K562 (cell line): ENCODE measurements around the gene PTTG1IP. TPM values are rescaled to one million over a fixed set of nuclear protein-coding genes. Genes with fewer than 3 reads are reported as not detected.

Experiments
- ATAC-seq: fragments of 200-7000 bp; cut with Tn5 transposase; 3 replicates; pipeline ENCODE4 v1.9.1; 2020; ENCODE audit warnings: moderate library complexity
- BruUV-seq: library from RNA; stranded (reverse); fragments of 400-500 nt; replicated peaks from 2 replicates; lab custom pipeline; 2021; lab: Mats Ljungman, UMichigan
- CTCF ChIA-PET: fragments of 300-600 bp; formaldehyde crosslinking; extraction: SDS; loops from one replicate; lab custom pipeline; 2021; ENCODE audit warnings: low intra/inter-chr PET ratio; lab: Yijun Ruan, JAX
- POLR2A ChIA-PET: fragments of 300-600, 350-650 bp; sonication (Branson Sonifier 250); formaldehyde crosslinking; extraction: SDS; loops from one replicate; lab custom pipeline; 2021; ENCODE audit warnings: antibody characterized with exemption, inconsistent platforms; lab: Yijun Ruan, JAX
- DNase-seq, 4 experiments: peaks; one replicate each; pipeline versions ENCODE4 v3.0.0 to v3.0.0-alpha.2; 2011 to 2018; ENCODE audit warnings: low spot score in 3 of 4, mixed read lengths in 3 of 4; ENCODE audit errors: extremely low read depth in 1 of 4
- FAIRE-seq: peaks from 2 replicates; lab custom pipeline; 2011; peaks lifted over from hg19 to GRCh38; lab: Jason Lieb, UNC
- H2AFZ ChIP-seq: 2 replicates; pipeline ENCODE4 v1.6.0; 2011; ENCODE audit warnings: low read depth, low read length, control low read depth, inconsistent platforms
- H3K27ac ChIP-seq: fragments of 200-600 bp; 3 replicates; pipeline ENCODE4 v1.8.0; 2011; ENCODE audit warnings: low read depth, mild to moderate bottlenecking, control low read depth, inconsistent platforms, low read length, moderate library complexity, mixed read lengths; ENCODE audit errors: extremely low read depth
- H3K27me3 ChIP-seq, 2 experiments: fragments of 300-600 bp in 1 of 2; 2 replicates in 1 of 2; 3 replicates in 1 of 2; pipeline versions ENCODE4 v1.6.0 to v1.8.0; 2011; ENCODE audit warnings: inconsistent platforms in 2 of 2, low read length in 2 of 2, mild to moderate bottlenecking in 1 of 2, mixed read lengths in 1 of 2, moderate library complexity in 1 of 2; ENCODE audit not compliant: control insufficient read depth in 2 of 2, insufficient read depth in 2 of 2
- H3K36me3 ChIP-seq: fragments of 300-600 bp; 3 replicates; pipeline ENCODE4 v1.8.0; 2011; ENCODE audit warnings: mild to moderate bottlenecking, low read length, inconsistent platforms; ENCODE audit not compliant: control insufficient read depth, insufficient read depth
- H3K4me1 ChIP-seq, 2 experiments: fragments of 200-600 bp in 1 of 2; replicated peaks in 1 of 2; 2 replicates in 1 of 2; 3 replicates in 1 of 2; pipeline versions ENCODE4 v1.5.1 to v1.8.0; 2011; ENCODE audit warnings: inconsistent platforms in 2 of 2, low read length in 2 of 2, mild to moderate bottlenecking in 1 of 2, mixed read lengths in 1 of 2, moderate library complexity in 1 of 2; ENCODE audit not compliant: control insufficient read depth in 2 of 2, insufficient read depth in 2 of 2
- H3K4me2 ChIP-seq: 2 replicates; pipeline ENCODE4 v1.6.1; 2011; ENCODE audit warnings: low read length, control low read depth, inconsistent platforms, mixed read lengths; ENCODE audit not compliant: insufficient read depth
- H3K4me3 ChIP-seq: fragments of 200-600 bp; sonication (generic), shearing (Covaris generic); 2 replicates; pipeline ENCODE4 v1.5.1; 2016; ENCODE audit warnings: control low read depth, inconsistent platforms
- H3K79me2 ChIP-seq: fragments of 200-600 bp; 3 replicates; pipeline ENCODE4 v1.8.0; 2011; ENCODE audit warnings: low read length, inconsistent platforms; ENCODE audit not compliant: control insufficient read depth, insufficient read depth
- H3K9ac ChIP-seq, 2 experiments: 2 replicates each; pipeline versions ENCODE4 v1.6.0 to v1.6.1; 2011; ENCODE audit warnings: low read depth in 2 of 2, low read length in 2 of 2, control low read depth in 1 of 2, inconsistent platforms in 1 of 2, mild to moderate bottlenecking in 1 of 2, mixed read lengths in 1 of 2; ENCODE audit not compliant: insufficient read depth in 1 of 2
- H3K9me1 ChIP-seq: one replicate; pipeline ENCODE4 v1.6.0; 2011; ENCODE audit warnings: inconsistent platforms, mild to moderate bottlenecking, low read length, moderate library complexity; ENCODE audit not compliant: control insufficient read depth, insufficient read depth
- H3K9me3 ChIP-seq: replicated peaks from 2 replicates; pipeline ENCODE4 v1.5.1; 2011; ENCODE audit warnings: low read depth, low read length, inconsistent platforms; ENCODE audit not compliant: control insufficient read depth, insufficient read depth
- H4K20me1 ChIP-seq: replicated peaks from 2 replicates; pipeline ENCODE4 v1.6.1; 2011; ENCODE audit warnings: low read length, inconsistent platforms, mixed read lengths; ENCODE audit not compliant: control insufficient read depth, insufficient read depth
- ZNF12 ChIP-seq: sonication (generic); formaldehyde crosslinking; IDR thresholded peaks from 2 replicates; pipeline ENCODE4 v1.4.0; 2020; ENCODE audit warnings: mild to moderate bottlenecking, missing genetic modification reagents
- WGBS: fragments of 100-300 bp; shearing (Covaris generic); methylation state at CpG from one replicate; pipeline ENCODE4 v1.1.6; 2016; ENCODE audit warnings: low coverage, mixed read lengths; ENCODE audit not compliant: insufficient coverage; ENCODE audit errors: missing lambda C conversion rate; 5-methylcytosine and 5-hydroxymethylcytosine counted together
- in situ Hi-C: fragments of 300-500 bp; cut with MboI; formaldehyde crosslinking; loops from 4 replicates; pipeline ENCODE4 v1.15.0; 2018; ENCODE audit warnings: inconsistent platforms, mixed read lengths
- intact Hi-C: fragments of 100-400 bp; cut with micrococcal nuclease; formaldehyde crosslinking; loops from 2 replicates; pipeline ENCODE4 v1.14.2; 2022
- polyA plus RNA-seq, 8 experiments: library from polyadenylated mRNA; depleted of rRNA in 4 of 8; stranded (reverse) in 5 of 8; unstranded in 3 of 8; fragments of >200 nt; fragmentation: Nextera tagmentation in 2 of 8; fragmentation: Illumina TruSeq in 1 of 8; extraction: Ambion mirVana in 2 of 8; extraction: Trizol in 1 of 8; gene quantifications; 2 replicates each; pipeline versions ENCODE4 v1.2.1 to v1.2.3, GENCODE V29; 2011 to 2014; ENCODE audit warnings: inconsistent platforms in 1 of 8, missing spikeins in 1 of 8
- total RNA-seq, 7 experiments: library from RNA; depleted of rRNA in 6 of 7; stranded (reverse); fragments of >200 nt in 6 of 7; fragmentation: Illumina TruSeq in 2 of 7; extraction: Trizol in 2 of 7; gene quantifications; 2 replicates each; pipeline versions ENCODE4 v1.2.1 to v1.2.3, GENCODE V29; 2011 to 2021; ENCODE audit warnings: low replicate concordance in 1 of 7
- TF ChIP-seq, protein P1 (sequence below), 3 experiments: fragments of 200-800 bp in 1 of 3; sonication (Bioruptor generic) in 1 of 3; sonication (generic) in 1 of 3; formaldehyde crosslinking in 1 of 3; IDR thresholded peaks; 2 replicates each; pipeline versions ENCODE4 v1.6.1 to v1.8.0; 2016 to 2022; ENCODE audit warnings: mild to moderate bottlenecking in 2 of 3, missing compliant biosample characterization in 2 of 3, missing genetic modification characterization in 2 of 3, missing genetic modification reagents in 1 of 3

Gene PTTG1IP
- total and polyA plus RNA-seq, 9 of the 15 experiments (the other 6 are each of a cell fraction or from before 2014, with no cell fraction given), result 5.0 to 99.3 (median 82.4) TPM

GRCh38 chr21:44837537-44837936 is 36.0 kb downstream of the PTTG1IP start:
- no peak for FAIRE-seq
- Histone ChIP-seq H3K27me3 (peaks cover 11 to 30% of the 10 kb centered on the region in 2 experiments; a peak in 4 of 5 replicates), H3K4me2 (no peak overlapping the region), H3K9me3 (no peaks in the 10 kb centered on the region), H3K4me3 (no peak overlapping the region), H3K9me1 (no peaks in the 10 kb centered on the region), H4K20me1 (peaks cover 5% of the 10 kb centered on the region; the same call in 1 of the 2 replicates), H3K36me3 (no peaks in the 10 kb centered on the region), H3K79me2 (no peaks in the 10 kb centered on the region), H3K4me1 (peaks cover 21 to 48% of the 10 kb centered on the region in 2 experiments), H2AFZ (no peak overlapping the region), H3K27ac (no peak overlapping the region), H3K9ac (no peak overlapping the region)
- intact Hi-C loops, result loop anchor here (10.0 kb wide), 1 partner anchor 793 kb away; no protein-coding TSS in a partner anchor
- no TSS peak for BruUV-seq
- ChIA-PET CTCF (no interaction called here), POLR2A (interaction anchor here (0.6 to 1.0 kb wide), 3 partner anchors 13 to 36 kb away, joined by 3 read pairs; partner anchors contain the start of gene UBE2G2)
- WGBS, result 57% methylated on average over 10 of the region's 13 CpGs
- no peak for ATAC-seq
- TF ChIP-seq, protein P1, sequence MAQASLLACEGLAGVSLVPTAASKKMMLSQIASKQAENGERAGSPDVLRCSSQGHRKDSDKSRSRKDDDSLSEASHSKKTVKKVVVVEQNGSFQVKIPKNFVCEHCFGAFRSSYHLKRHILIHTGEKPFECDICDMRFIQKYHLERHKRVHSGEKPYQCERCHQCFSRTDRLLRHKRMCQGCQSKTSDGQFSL (CRISPR knock-in tag; IDR thresholded peaks at IDR 0.05), result 0 out of 2 replicates have a peak, but pooled peaks have one; percentile 36
- TF ChIP-seq, protein P1 (tag; IDR thresholded peaks at IDR 0.05), result no peak
- TF ChIP-seq ZNF12 (CRISPR knock-in tag), result no peak
- DNase-seq, result no peak
- in situ Hi-C loops, result no loop called here
